ENCODE measurements around the gene CFAP20DC. TPM values are rescaled to one million over a fixed set of nuclear protein-coding genes. Genes with fewer than 3 reads are reported as not detected.

CFAP20DC gene
- total and polyA plus RNA-seq, 2 of the 8 experiments (the other 6 are each of a cell fraction or from before 2014, with no cell fraction given), result 2.2 to 2.8 TPM

- TF ChIP-seq CHD7 (IDR thresholded peaks at IDR 0.05; ENCODE audit: insufficient replicate concordance, low read length) (no peak), CBX5 (IDR thresholded peaks at IDR 0.05; ENCODE audit: low read depth, low read length) (no peak), RAD21 (IDR thresholded peaks at IDR 0.05 in 1 of 2, conservative IDR thresholded peaks at IDR 0.05 in 1 of 2; ENCODE audit: low read depth in 2 of 2, low read length in 2 of 2) (no peak), ZNF274 (IDR thresholded peaks at IDR 0.05; ENCODE audit: borderline replicate concordance, extremely low read depth, low read length) (no peak), POU5F1 (IDR thresholded peaks at IDR 0.05; ENCODE audit: low read depth, low read length) (no peak), KDM1A (IDR thresholded peaks at IDR 0.05; ENCODE audit: borderline replicate concordance, low read length) (no peak), RNF2 (IDR thresholded peaks at IDR 0.05; ENCODE audit: borderline replicate concordance, low read depth, low read length, missing control alignments, poor library complexity, severe bottlenecking) (no peak), USF2 (IDR thresholded peaks at IDR 0.05; ENCODE audit: low read length) (no peak), RXRA (IDR thresholded peaks at IDR 0.05; ENCODE audit: insufficient read depth, low read depth, low read length) (no peak)
Measured at GRCh38 chr3:58864480-58864879, 185.3 kb downstream of the CFAP20DC start (continued).

Data from H1 (cell line).